ENCODE measurements around the gene TENT5C. TPM values are rescaled to one million over a fixed set of nuclear protein-coding genes. Genes with fewer than 3 reads are reported as not detected.

The TENT5C gene
- total RNA-seq, 3 donors from 2014 or later, result 4.0 to 10.2 (median 10.2) TPM

DNA sequence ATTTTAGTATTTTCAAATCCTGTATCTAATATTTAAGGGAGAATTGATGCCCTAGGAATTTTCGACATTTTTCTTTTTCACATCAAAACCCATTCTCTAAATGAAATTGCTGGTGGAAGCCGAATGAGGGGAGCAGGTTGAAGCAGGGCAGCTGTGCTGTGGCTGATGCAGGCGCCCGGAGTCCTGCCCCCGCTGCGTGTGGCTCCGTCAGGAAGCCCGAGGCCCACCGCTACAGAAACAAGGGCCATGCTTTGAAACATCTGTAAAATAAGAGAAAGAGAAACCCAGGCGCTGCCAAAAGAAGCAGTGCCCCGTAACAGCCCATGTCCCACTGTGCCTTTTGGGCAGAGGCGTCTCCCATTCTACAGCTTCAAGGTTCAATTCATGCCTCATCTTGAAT is 41.1 kb downstream of the TENT5C start:
- Histone ChIP-seq H3K36me3 (no peaks in the 10 kb centered on the region), H3K9me3 (no peaks in the 10 kb centered on the region), H3K27me3 (no peaks in the 10 kb centered on the region), H3K4me3 (no peak overlapping the region), H3K4me1 (no peaks in the 10 kb centered on the region), H3K27ac (no peak overlapping the region)
- DNase-seq (ENCODE audit: low spot score in 2 of 2), result no peak
- intact Hi-C loops (cut with DNase I; ENCODE audit: low total_unique reads), result loop anchor here (10.0 kb wide), 1 partner anchor 1192 kb away; no protein-coding TSS in a partner anchor
- TF ChIP-seq POLR2A (IDR thresholded peaks at IDR 0.05) (no peak), POLR2AphosphoS5 (IDR thresholded peaks at IDR 0.05) (no peak)
- TF ChIP-seq, protein P1, sequence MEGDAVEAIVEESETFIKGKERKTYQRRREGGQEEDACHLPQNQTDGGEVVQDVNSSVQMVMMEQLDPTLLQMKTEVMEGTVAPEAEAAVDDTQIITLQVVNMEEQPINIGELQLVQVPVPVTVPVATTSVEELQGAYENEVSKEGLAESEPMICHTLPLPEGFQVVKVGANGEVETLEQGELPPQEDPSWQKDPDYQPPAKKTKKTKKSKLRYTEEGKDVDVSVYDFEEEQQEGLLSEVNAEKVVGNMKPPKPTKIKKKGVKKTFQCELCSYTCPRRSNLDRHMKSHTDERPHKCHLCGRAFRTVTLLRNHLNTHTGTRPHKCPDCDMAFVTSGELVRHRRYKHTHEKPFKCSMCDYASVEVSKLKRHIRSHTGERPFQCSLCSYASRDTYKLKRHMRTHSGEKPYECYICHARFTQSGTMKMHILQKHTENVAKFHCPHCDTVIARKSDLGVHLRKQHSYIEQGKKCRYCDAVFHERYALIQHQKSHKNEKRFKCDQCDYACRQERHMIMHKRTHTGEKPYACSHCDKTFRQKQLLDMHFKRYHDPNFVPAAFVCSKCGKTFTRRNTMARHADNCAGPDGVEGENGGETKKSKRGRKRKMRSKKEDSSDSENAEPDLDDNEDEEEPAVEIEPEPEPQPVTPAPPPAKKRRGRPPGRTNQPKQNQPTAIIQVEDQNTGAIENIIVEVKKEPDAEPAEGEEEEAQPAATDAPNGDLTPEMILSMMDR (IDR thresholded peaks at IDR 0.05), result no peak

GRCh38 chr1:117648015-117648414 is 42.2 kb downstream of the TENT5C start:
- TF ChIP-seq POLR2A (IDR thresholded peaks at IDR 0.05) (no peak), POLR2AphosphoS5 (IDR thresholded peaks at IDR 0.05) (no peak)
- TF ChIP-seq, protein P1 (IDR thresholded peaks at IDR 0.05), result no peak
- no peaks in the 10 kb centered on the region for H3K9me3 ChIP-seq
- no peaks in the 10 kb centered on the region for H3K27me3 ChIP-seq
- intact Hi-C loops (cut with DNase I; ENCODE audit: low total_unique reads), result loop anchor here (10.0 kb wide), 1 partner anchor 1193 kb away; no protein-coding TSS in a partner anchor
- H3K27ac ChIP-seq, result no peak overlapping the region
- no peaks in the 10 kb centered on the region for H3K4me1 ChIP-seq
- no peaks in the 10 kb centered on the region for H3K36me3 ChIP-seq
- no peak overlapping the region for H3K4me3 ChIP-seq
- DNase-seq (ENCODE audit: low spot score in 2 of 2), result no peak

DNA sequence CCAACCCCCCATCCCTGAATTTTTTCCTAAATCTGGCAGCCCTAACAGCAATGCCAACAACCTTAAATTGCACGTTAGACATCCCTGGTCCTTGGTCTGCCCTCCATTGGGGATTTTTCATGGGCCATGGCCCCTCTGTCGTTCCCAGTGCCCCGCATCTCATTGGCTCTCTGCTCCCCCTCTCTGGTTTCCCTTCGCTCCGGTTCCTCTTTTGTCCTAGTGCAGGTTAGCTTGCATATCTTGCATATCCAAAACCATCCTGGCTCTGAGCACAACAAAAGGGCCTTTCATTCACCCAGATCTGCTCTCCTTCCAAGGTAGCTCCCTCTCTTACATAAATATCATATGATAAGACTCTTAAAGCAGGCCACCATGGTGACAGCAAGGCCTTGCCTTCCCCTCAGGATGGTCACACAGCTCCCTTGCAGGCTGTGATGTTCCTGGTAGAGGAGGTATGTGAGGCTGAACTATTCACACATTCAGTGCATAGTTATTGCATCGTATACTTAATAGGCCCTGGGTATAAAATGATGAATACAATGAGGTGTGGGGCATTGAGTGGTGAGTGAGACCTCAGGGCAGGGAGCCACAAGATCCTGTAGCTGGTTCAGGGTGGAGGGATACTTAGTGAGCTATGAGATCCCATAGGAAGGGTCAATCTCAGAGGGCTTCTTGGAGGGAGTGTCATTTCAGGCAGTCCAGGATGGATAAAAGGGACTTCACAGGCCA is 45.2 kb downstream of the TENT5C start:
- H3K27ac ChIP-seq, result no peak overlapping the region
- no peaks in the 10 kb centered on the region for H3K27me3 ChIP-seq
- no peaks in the 10 kb centered on the region for H3K4me1 ChIP-seq
- TF ChIP-seq, protein P1 (IDR thresholded peaks at IDR 0.05), result no peak
- TF ChIP-seq POLR2A (IDR thresholded peaks at IDR 0.05), result no peak
- TF ChIP-seq POLR2AphosphoS5 (IDR thresholded peaks at IDR 0.05), result no peak
- H3K36me3 ChIP-seq, result no peaks in the 10 kb centered on the region
- no peak for DNase-seq (ENCODE audit: low spot score in 2 of 2)
- intact Hi-C loops (cut with DNase I; ENCODE audit: low total_unique reads), result no loop called here
- no peak overlapping the region for H3K4me3 ChIP-seq
- no peaks in the 10 kb centered on the region for H3K9me3 ChIP-seq

GRCh38 chr1:117651616-117652015 is 45.8 kb downstream of the TENT5C start:
- intact Hi-C loops (cut with DNase I; ENCODE audit: low total_unique reads), result no loop called here
- DNase-seq (ENCODE audit: low spot score in 2 of 2), result no peak
- H3K4me3 ChIP-seq, result no peak overlapping the region
- TF ChIP-seq POLR2AphosphoS5 (IDR thresholded peaks at IDR 0.05), result no peak
- TF ChIP-seq POLR2A (IDR thresholded peaks at IDR 0.05), result no peak
- TF ChIP-seq, protein P1 (IDR thresholded peaks at IDR 0.05), result no peak
- no peaks in the 10 kb centered on the region for H3K4me1 ChIP-seq
- no peaks in the 10 kb centered on the region for H3K36me3 ChIP-seq
- H3K27ac ChIP-seq, result no peak overlapping the region
- H3K27me3 ChIP-seq, result no peaks in the 10 kb centered on the region
- H3K9me3 ChIP-seq, result no peaks in the 10 kb centered on the region

GRCh38 chr1:117652421-117652820 is 46.6 kb downstream of the TENT5C start:
- TF ChIP-seq, protein P1 (IDR thresholded peaks at IDR 0.05), result no peak
- TF ChIP-seq POLR2A (IDR thresholded peaks at IDR 0.05) (no peak), POLR2AphosphoS5 (IDR thresholded peaks at IDR 0.05) (no peak)
- intact Hi-C loops (cut with DNase I; ENCODE audit: low total_unique reads), result no loop called here

More at GRCh38 chr1:117652421-117652820, 46.6 kb downstream of the TENT5C start:
- Histone ChIP-seq H3K4me1 (no peaks in the 10 kb centered on the region), H3K9me3 (no peaks in the 10 kb centered on the region), H3K4me3 (no peak overlapping the region), H3K36me3 (no peaks in the 10 kb centered on the region), H3K27ac (no peak overlapping the region), H3K27me3 (no peaks in the 10 kb centered on the region)
- DNase-seq (ENCODE audit: low spot score in 2 of 2), result no peak

Measured in breast epithelium (tissue), 4 donors.